ENCODE measurements around the gene ZBED1.
A peak's percentile ranks its signal among the peaks of the same experiment; 100 is the strongest.

Gene ZBED1

DNA sequence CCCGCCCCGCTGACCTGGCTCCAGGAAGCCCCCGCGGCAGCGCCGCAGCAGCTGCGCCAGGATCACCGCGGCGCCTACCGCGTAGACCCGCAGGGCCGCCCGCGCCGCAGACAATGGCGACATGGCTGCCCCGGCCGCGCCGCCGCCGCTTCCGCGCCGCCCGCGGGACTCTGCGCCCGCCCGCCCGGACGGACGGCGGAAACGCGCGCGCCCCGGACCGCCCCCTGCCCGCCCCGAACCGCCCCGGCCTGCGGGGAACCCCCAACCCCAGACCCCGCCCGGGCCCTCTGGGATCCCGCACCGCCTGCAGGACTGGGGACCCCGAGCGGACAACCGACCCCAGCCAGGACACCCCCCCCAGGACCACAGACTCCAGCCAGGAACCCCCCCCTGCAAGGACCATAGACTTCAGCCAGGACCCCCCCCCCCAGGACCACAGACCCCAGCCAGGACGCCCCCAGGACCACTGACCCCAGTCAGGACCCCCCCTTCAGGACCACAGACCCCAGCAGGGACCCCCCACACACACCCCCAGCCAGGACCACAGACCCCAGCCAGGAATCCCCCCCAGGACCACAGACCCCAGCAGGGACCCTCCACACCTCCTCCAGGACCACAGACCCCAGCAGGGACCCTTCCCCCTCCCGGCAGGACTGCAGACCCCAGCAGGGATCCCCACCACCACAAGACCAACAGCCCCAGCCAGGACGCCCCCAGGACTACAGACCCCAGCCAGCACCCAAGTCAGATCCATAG lies at the start of gene ZBED1, which contains the start of gene DHRSX:
Gene ZBED1 (minus strand): TSS at position 174 of the 756 bp plus-strand sequence. CDS start 10,257 bp downstream, outside the sequence.
Gene DHRSX (minus strand): TSS at position 174 of the 756 bp plus-strand sequence. CDS start 51 bp downstream, at position 123.
- no CpG with 5 or more reads among the region's 57 CpGs for WGBS (ENCODE audit: insufficient coverage, insufficient read length)
- H3K4me3 ChIP-seq (ENCODE audit: low read length) = peak within 1 kb of the TSS; percentile 74; the same call in 1 of the 2 replicates
- H3K27ac ChIP-seq (ENCODE audit: low read length) = no peak within 1 kb of the TSS
- H3K27me3 ChIP-seq (ENCODE audit: control insufficient read depth, insufficient read depth, low read length) = no peaks in the 10 kb centered on the region
- no peaks in the 10 kb centered on the region for H3K9me3 ChIP-seq (ENCODE audit: control insufficient read depth, insufficient read depth, low read length)
- no peak for DNase-seq (ENCODE audit: low read depth, low spot score)
- H3K4me1 ChIP-seq (ENCODE audit: control insufficient read depth, insufficient read depth, low read length) = peaks cover 3% of the 10 kb centered on the region; the same call in 1 of the 2 replicates
- no peaks in the 10 kb centered on the region for H3K36me3 ChIP-seq (ENCODE audit: control insufficient read depth, insufficient read depth, low read length)

DNA sequence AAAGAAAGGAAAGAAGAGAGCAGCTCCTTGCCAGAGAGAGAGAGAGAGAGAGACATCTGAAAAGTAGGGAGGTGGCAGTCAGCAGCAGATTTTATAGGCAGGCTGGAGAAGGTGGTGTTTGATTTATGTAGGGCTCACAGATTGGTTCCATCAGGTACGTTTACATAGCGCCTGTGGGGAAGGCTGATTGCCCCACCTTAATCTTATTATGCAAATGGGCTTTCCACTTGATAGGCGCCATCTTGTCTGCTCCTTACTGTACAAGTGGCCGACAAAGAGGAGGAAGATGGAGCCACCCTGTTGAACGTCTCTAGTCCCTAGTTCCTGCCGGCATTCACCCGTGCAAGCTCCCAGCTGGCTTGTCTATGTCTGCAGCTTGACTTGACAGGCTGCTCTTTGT lies 49.1 kb upstream of the ZBED1 start:
- Histone ChIP-seq H3K4me1 (ENCODE audit: control insufficient read depth, insufficient read depth, low read length) (peaks cover 2% of the 10 kb centered on the region; the same call in 1 of the 2 replicates), H3K27me3 (ENCODE audit: control insufficient read depth, insufficient read depth, low read length) (no peaks in the 10 kb centered on the region), H3K27ac (ENCODE audit: low read length) (no peak overlapping the region), H3K9me3 (ENCODE audit: control insufficient read depth, insufficient read depth, low read length) (no peaks in the 10 kb centered on the region), H3K4me3 (ENCODE audit: low read length) (no peak overlapping the region), H3K36me3 (ENCODE audit: control insufficient read depth, insufficient read depth, low read length) (no peaks in the 10 kb centered on the region)
- DNase-seq (ENCODE audit: low read depth, low spot score) = no peak
- no CpG with 5 or more reads among the region's 7 CpGs for WGBS (ENCODE audit: insufficient coverage, insufficient read length)

DNA sequence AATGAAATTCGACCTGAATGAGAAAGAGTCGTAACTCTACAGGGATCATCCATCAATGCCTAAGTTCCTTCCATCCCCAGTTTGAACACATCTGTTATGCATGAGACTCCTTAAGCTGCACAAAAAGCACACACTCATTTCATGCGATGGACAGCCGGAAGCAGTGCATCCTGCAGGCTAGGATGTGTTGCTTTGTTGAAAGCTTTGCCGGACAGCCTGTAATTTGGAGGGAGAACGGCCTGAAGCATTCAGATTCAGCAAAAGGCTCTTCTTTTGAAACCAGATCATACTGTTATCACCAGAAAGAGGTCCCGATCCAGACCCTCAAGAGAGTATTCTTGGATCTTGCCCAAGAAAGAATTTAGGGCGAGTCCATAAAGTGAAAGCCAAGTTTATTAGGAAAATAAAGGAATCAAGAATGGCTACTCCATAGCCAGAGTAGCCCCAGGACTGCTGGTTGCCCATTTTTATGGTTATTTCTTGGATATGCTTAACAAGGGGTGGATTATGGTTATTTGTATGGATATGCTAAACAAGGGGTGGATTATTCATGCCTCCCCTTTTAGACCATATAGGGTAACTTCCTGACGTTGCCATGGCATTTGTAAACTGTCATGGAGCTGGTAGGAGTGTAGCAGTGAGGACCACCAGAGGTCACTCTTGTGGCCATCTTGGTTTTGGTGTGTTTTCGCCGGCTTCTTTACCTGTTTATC lies 48.1 kb upstream of the ZBED1 start:
- DNase-seq (ENCODE audit: low read depth, low spot score) = no peak
- H3K4me1 ChIP-seq (ENCODE audit: control insufficient read depth, insufficient read depth, low read length) = peaks cover 2% of the 10 kb centered on the region; the same call in 1 of the 2 replicates
- peak overlapping the region; percentile 61 for H3K27ac ChIP-seq (ENCODE audit: low read length)
- H3K4me3 ChIP-seq (ENCODE audit: low read length) = no peak overlapping the region
- no peaks in the 10 kb centered on the region for H3K36me3 ChIP-seq (ENCODE audit: control insufficient read depth, insufficient read depth, low read length)
- no peaks in the 10 kb centered on the region for H3K27me3 ChIP-seq (ENCODE audit: control insufficient read depth, insufficient read depth, low read length)
- no peaks in the 10 kb centered on the region for H3K9me3 ChIP-seq (ENCODE audit: control insufficient read depth, insufficient read depth, low read length)
- no CpG with 5 or more reads among the region's 11 CpGs for WGBS (ENCODE audit: insufficient coverage, insufficient read length)

DNA sequence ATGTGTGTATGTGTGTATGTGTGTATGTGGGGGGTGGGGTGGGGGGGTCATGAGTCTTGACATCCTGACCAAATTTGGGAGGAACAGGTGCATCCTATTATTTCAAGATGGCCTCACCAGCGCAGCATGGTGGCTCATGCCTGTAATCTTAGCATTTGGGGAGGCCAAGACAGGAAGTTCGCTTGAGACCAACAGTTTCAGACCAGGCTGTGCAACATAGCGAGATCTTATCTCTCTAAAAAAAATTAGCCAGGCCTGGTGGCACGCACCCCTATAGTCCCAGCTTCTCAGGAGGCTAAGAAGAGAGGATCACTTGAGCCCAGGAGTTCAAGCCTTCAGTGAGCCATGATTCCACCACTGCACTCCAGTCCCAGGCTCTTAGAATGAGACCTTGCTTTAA lies 47.0 kb upstream of the ZBED1 start:
- H3K4me3 ChIP-seq (ENCODE audit: low read length) = no peak overlapping the region

DNA sequence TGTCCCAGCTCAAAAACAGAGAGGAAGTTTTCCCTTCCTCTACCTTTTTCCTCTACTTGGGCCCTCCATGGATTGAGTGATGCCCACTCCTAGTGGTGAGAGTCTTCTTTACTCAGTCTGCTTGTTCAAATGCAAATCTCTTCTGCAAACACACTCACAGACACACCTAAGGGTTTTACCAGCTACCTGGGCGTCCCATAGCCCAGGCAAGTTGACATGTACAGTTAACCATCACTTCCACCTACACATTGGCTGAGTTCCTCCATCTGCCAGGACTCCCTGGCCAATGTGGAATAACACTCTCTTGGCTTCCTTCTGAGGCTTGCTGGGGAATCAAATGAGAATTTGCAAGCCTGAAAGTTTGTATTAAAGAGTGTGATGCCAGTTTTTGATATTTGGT lies 45.7 kb upstream of the ZBED1 start:
- no peak for DNase-seq (ENCODE audit: low read depth, low spot score)
- Histone ChIP-seq H3K4me3 (ENCODE audit: low read length) (no peak overlapping the region), H3K36me3 (ENCODE audit: control insufficient read depth, insufficient read depth, low read length) (no peaks in the 10 kb centered on the region), H3K27ac (ENCODE audit: low read length) (no peak overlapping the region), H3K27me3 (ENCODE audit: control insufficient read depth, insufficient read depth, low read length) (no peaks in the 10 kb centered on the region), H3K9me3 (ENCODE audit: control insufficient read depth, insufficient read depth, low read length) (no peaks in the 10 kb centered on the region), H3K4me1 (ENCODE audit: control insufficient read depth, insufficient read depth, low read length) (peaks cover 2% of the 10 kb centered on the region; the same call in 1 of the 2 replicates)
- no CpG with 5 or more reads among the region's 1 CpG for WGBS (ENCODE audit: insufficient coverage, insufficient read length)

More for the DNA sequence above, 47.0 kb upstream of the ZBED1 start:
- WGBS (ENCODE audit: insufficient coverage, insufficient read length) = no CpG with 5 or more reads among the region's 4 CpGs
- Histone ChIP-seq H3K9me3 (ENCODE audit: control insufficient read depth, insufficient read depth, low read length) (no peaks in the 10 kb centered on the region), H3K36me3 (ENCODE audit: control insufficient read depth, insufficient read depth, low read length) (no peaks in the 10 kb centered on the region), H3K4me1 (ENCODE audit: control insufficient read depth, insufficient read depth, low read length) (peaks cover 2% of the 10 kb centered on the region; the same call in 1 of the 2 replicates), H3K27me3 (ENCODE audit: control insufficient read depth, insufficient read depth, low read length) (no peaks in the 10 kb centered on the region), H3K27ac (ENCODE audit: low read length) (no peak overlapping the region)
- DNase-seq (ENCODE audit: low read depth, low spot score) = no peak

DNA sequence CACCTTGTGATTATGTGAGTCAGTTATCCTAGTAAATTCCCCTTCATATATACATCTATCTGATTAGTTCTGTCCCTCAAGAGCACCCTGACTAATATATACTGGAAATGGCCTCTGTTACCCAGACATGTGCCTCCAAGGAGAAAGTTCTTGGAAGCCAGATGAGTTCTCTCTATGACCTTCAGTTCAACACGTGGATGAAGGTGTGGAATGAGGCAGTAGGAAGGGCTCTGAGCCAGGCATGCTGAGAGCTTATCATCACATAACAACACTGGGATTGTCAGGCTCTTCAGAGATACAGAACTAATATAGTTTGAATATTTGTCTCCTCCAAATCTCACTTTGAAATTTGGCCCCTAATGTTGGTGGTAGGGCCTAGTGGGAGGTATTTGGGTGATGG lies 44.4 kb upstream of the ZBED1 start:
- Histone ChIP-seq H3K4me1 (ENCODE audit: control insufficient read depth, insufficient read depth, low read length) (peaks cover 2% of the 10 kb centered on the region; the same call in 1 of the 2 replicates), H3K4me3 (ENCODE audit: low read length) (no peak overlapping the region), H3K27ac (ENCODE audit: low read length) (no peak overlapping the region), H3K36me3 (ENCODE audit: control insufficient read depth, insufficient read depth, low read length) (no peaks in the 10 kb centered on the region), H3K27me3 (ENCODE audit: control insufficient read depth, insufficient read depth, low read length) (no peaks in the 10 kb centered on the region), H3K9me3 (ENCODE audit: control insufficient read depth, insufficient read depth, low read length) (no peaks in the 10 kb centered on the region)
- no CpG with 5 or more reads among the region's 1 CpG for WGBS (ENCODE audit: insufficient coverage, insufficient read length)
- DNase-seq (ENCODE audit: low read depth, low spot score) = no peak

DNA sequence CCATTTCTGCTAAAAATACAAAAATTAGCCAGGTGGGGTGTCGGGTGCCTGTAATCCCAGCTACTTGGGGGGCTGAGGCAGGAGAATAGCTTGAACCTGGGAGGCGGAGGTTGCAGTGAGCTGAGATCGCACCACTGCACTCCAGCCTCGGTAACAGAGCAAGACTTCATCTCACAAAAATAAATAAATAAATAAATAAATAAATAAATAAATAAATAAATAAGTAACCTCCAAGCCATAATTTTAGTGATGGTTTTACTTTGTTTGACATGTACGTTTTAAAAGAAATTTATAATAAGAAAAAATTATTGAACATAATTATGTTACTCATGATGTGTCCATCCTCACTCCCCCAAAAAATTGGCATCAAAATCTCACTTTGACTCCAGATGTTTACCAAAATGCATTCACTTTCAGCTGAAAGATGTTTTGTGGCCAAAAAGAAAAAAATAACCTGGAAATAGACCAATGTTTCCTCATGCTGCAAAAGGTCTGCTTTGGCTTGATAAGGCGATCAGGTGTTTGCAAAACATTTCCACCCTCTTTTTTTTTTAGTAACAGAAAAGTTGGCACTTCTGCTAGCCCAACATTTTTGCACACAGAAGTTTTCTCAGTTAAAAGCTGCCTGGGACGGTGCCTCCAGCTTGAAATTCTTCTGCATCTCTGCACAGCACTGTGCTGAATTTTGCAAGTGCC lies 42.2 kb upstream of the ZBED1 start:
- no peak overlapping the region for H3K27ac ChIP-seq (ENCODE audit: low read length)
- no peaks in the 10 kb centered on the region for H3K4me1 ChIP-seq (ENCODE audit: control insufficient read depth, insufficient read depth, low read length)
- DNase-seq (ENCODE audit: low read depth, low spot score) = no peak
- H3K36me3 ChIP-seq (ENCODE audit: control insufficient read depth, insufficient read depth, low read length) = no peaks in the 10 kb centered on the region
- no peaks in the 10 kb centered on the region for H3K27me3 ChIP-seq (ENCODE audit: control insufficient read depth, insufficient read depth, low read length)
- H3K9me3 ChIP-seq (ENCODE audit: control insufficient read depth, insufficient read depth, low read length) = no peaks in the 10 kb centered on the region
- H3K4me3 ChIP-seq (ENCODE audit: low read length) = no peak overlapping the region
- no CpG with 5 or more reads among the region's 7 CpGs for WGBS (ENCODE audit: insufficient coverage, insufficient read length)

DNA sequence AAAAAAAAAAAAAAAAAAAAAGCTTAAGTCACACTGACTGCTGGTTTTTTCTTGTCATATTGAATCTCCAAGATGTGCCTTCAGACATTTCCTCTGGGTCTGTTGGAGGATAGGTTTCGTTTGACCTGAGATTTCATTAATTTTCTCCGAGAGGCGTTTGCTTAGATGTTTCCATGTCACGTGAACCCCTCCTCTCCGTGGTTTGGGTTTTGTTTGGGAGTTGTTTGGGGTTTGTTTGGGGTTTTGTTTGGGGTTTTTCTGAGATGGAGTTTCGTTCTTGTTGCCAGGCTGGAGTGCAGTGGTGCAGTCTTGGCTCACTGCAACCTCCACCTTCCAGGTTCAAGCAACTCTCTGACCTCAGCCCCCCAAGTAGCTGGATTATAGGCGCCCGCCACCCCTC lies 40.8 kb upstream of the ZBED1 start:
- no peaks in the 10 kb centered on the region for H3K9me3 ChIP-seq (ENCODE audit: control insufficient read depth, insufficient read depth, low read length)
- no peak overlapping the region for H3K27ac ChIP-seq (ENCODE audit: low read length)
- H3K36me3 ChIP-seq (ENCODE audit: control insufficient read depth, insufficient read depth, low read length) = no peaks in the 10 kb centered on the region
- DNase-seq (ENCODE audit: low read depth, low spot score) = no peak
- no peaks in the 10 kb centered on the region for H3K4me1 ChIP-seq (ENCODE audit: control insufficient read depth, insufficient read depth, low read length)
- H3K4me3 ChIP-seq (ENCODE audit: low read length) = no peak overlapping the region
- WGBS (ENCODE audit: insufficient coverage, insufficient read length) = no CpG with 5 or more reads among the region's 8 CpGs
- H3K27me3 ChIP-seq (ENCODE audit: control insufficient read depth, insufficient read depth, low read length) = no peaks in the 10 kb centered on the region

DNA sequence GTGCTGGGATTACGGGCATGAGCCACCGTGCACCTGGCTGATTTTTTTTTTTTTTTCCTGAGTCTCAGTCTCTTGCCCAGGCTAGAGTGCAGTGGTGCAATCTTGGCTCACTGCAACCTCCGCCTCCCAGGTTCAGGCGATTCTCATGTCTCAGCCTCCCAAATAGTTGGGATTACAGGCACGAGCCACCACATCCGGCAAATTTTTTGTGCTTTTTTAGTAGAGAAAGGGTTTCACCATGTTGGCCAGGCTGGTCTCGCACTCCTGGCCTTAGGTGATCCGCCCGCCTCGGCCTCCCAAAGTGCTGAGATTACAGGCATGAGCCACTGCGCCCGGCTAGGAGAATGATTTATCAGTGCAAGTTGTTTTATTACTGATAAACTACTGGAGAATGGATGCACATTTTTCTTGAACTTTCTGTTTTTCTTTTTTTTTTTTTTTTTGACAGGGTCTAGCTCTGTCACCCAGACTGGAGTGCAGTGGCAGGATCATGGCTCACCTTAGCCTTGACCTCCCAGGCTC lies 39.7 kb upstream of the ZBED1 start:
- H3K4me1 ChIP-seq (ENCODE audit: control insufficient read depth, insufficient read depth, low read length) = no peaks in the 10 kb centered on the region
- no CpG with 5 or more reads among the region's 12 CpGs for WGBS (ENCODE audit: insufficient coverage, insufficient read length)
- H3K36me3 ChIP-seq (ENCODE audit: control insufficient read depth, insufficient read depth, low read length) = no peaks in the 10 kb centered on the region
- no peaks in the 10 kb centered on the region for H3K27me3 ChIP-seq (ENCODE audit: control insufficient read depth, insufficient read depth, low read length)
- H3K4me3 ChIP-seq (ENCODE audit: low read length) = no peak overlapping the region
- H3K27ac ChIP-seq (ENCODE audit: low read length) = no peak overlapping the region
- no peak for DNase-seq (ENCODE audit: low read depth, low spot score)
- H3K9me3 ChIP-seq (ENCODE audit: control insufficient read depth, insufficient read depth, low read length) = no peaks in the 10 kb centered on the region

DNA sequence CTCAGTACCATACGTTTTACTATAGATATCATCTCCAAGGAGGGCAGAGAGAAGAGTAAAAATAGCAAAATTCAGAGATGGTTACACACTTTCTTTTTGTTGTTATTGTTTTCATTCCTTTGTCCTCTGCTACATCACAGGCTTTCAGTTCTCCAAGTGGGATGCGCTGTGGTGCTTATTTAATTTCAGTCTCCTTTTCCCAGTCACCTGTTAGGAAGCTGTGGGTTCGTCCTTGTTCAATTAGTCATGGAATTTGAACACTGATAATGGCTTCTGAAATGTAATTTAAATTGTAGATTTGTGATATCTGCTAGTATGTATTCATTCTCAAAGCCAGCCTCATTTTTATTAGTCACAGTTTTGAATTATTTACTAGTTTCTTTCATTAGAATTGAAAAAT lies 38.8 kb upstream of the ZBED1 start:
- no peaks in the 10 kb centered on the region for H3K4me1 ChIP-seq (ENCODE audit: control insufficient read depth, insufficient read depth, low read length)
- H3K27me3 ChIP-seq (ENCODE audit: control insufficient read depth, insufficient read depth, low read length) = no peaks in the 10 kb centered on the region
- DNase-seq (ENCODE audit: low read depth, low spot score) = no peak
- no peaks in the 10 kb centered on the region for H3K36me3 ChIP-seq (ENCODE audit: control insufficient read depth, insufficient read depth, low read length)
- H3K4me3 ChIP-seq (ENCODE audit: low read length) = no peak overlapping the region
- no CpG with 5 or more reads among the region's 3 CpGs for WGBS (ENCODE audit: insufficient coverage, insufficient read length)
- H3K27ac ChIP-seq (ENCODE audit: low read length) = no peak overlapping the region
- H3K9me3 ChIP-seq (ENCODE audit: control insufficient read depth, insufficient read depth, low read length) = no peaks in the 10 kb centered on the region
